LNCAP (cell line): ENCODE measurements around the gene ASXL1.

ENCODE experiments used
- CTCF ChIP-seq: fragments of 450-650 bp; IDR thresholded peaks from 2 replicates; pipeline ENCODE4 v1.5.1; 2017; ENCODE audit warnings: mild to moderate bottlenecking

Gene ASXL1

GRCh38 chr20:32477594-32478512 lies 119.7 kb downstream of the ASXL1 start:
- no peak for TF ChIP-seq CTCF

- no peak for TF ChIP-seq CTCF
These were observed 120.4 kb downstream of the ASXL1 start for GRCh38 chr20:32478576-32478975.

GRCh38 chr20:32479012-32479411 lies 120.9 kb downstream of the ASXL1 start:
- TF ChIP-seq CTCF: no peak

GRCh38 chr20:32479697-32480171 lies 121.6 kb downstream of the ASXL1 start:
- no peak for TF ChIP-seq CTCF

GRCh38 chr20:32480371-32481241 lies 122.5 kb downstream of the ASXL1 start:
- TF ChIP-seq CTCF: no peak

GRCh38 chr20:32481311-32482142 lies 123.4 kb downstream of the ASXL1 start:
- no peak for TF ChIP-seq CTCF

GRCh38 chr20:32482143-32482441 lies 124.0 kb downstream of the ASXL1 start:
- TF ChIP-seq CTCF: no peak
